H1 (cell line): Measurements from ENCODE around the gene OR4Q3. TPM values are rescaled to one million over a fixed set of nuclear protein-coding genes. Genes with fewer than 3 reads are reported as not detected.

Source experiments
- CTCF ChIA-PET: fragments of 300-600 bp; sonication (Branson Sonifier 250); formaldehyde crosslinking; loops from one replicate; lab custom pipeline; 2021; ENCODE audit not compliant: partially characterized antibody; lab: Charles Lee
- POLR2A ChIA-PET: fragments of 300-600 bp; sonication (Branson Sonifier 250); formaldehyde crosslinking; loops from one replicate; lab custom pipeline; 2021; ENCODE audit warnings: inconsistent platforms; ENCODE audit not compliant: partially characterized antibody; lab: Charles Lee
- DNase-seq, 2 experiments: peaks; one replicate each; pipeline versions ENCODE4 v3.0.0 to v3.0.0-alpha.2; 2010 to 2022; ENCODE audit warnings: low spot score in 2 of 2, low read depth in 1 of 2, mixed read lengths in 1 of 2
- FAIRE-seq: peaks from 2 replicates; lab custom pipeline; 2011; peaks lifted over from hg19 to GRCh38; lab: Jason Lieb, UNC
- H2AFZ ChIP-seq: 2 replicates; pipeline ENCODE4 v1.8.1; 2012; ENCODE audit warnings: low read length, inconsistent platforms
- H2AK5ac ChIP-seq: 2 replicates; pipeline ENCODE4 v1.6.1; 2013; ENCODE audit warnings: low read depth, low read length
- H2BK120ac ChIP-seq: replicated peaks from 2 replicates; pipeline ENCODE3; 2013; ENCODE audit warnings: low read depth, low read length, inconsistent platforms
- H2BK12ac ChIP-seq: 2 replicates; pipeline ENCODE4 v1.6.1; 2013; ENCODE audit warnings: low read depth, low read length
- H2BK15ac ChIP-seq: 2 replicates; pipeline ENCODE4 v1.6.1; 2013; ENCODE audit warnings: low read length
- H2BK20ac ChIP-seq: 2 replicates; pipeline ENCODE4 v1.6.1; 2013; ENCODE audit warnings: low read length
- H2BK5ac ChIP-seq: 2 replicates; pipeline ENCODE4 v1.6.1; 2013; ENCODE audit warnings: low read depth, low read length
- H3K14ac ChIP-seq: 2 replicates; pipeline ENCODE4 v1.6.1; 2013; ENCODE audit warnings: inconsistent platforms; ENCODE audit not compliant: insufficient read length
- H3K18ac ChIP-seq: 2 replicates; pipeline ENCODE4 v1.6.1; 2013; ENCODE audit warnings: low read length; ENCODE audit errors: extremely low read depth
- H3K23ac ChIP-seq: 2 replicates; pipeline ENCODE4 v1.6.1; 2013; ENCODE audit warnings: inconsistent platforms; ENCODE audit not compliant: insufficient read length
- H3K23me2 ChIP-seq: 2 replicates; pipeline ENCODE4 v1.6.1; 2013; ENCODE audit warnings: low read depth, low read length
- H3K27ac ChIP-seq: 2 replicates; pipeline ENCODE4 v1.6.1; 2011; ENCODE audit warnings: low read depth, low read length, inconsistent platforms
- H3K27me3 ChIP-seq, 4 experiments: replicated peaks in 1 of 4; 1 replicate in 1 of 4; 2 replicates in 3 of 4; pipeline versions ENCODE4 v1.6.1 to v1.8.1; 2011 to 2013; ENCODE audit warnings: low read length in 3 of 4, mild to moderate bottlenecking in 3 of 4, inconsistent platforms in 2 of 4, mixed read lengths in 2 of 4, moderate library complexity in 1 of 4; ENCODE audit not compliant: control insufficient read depth in 3 of 4, insufficient read depth in 3 of 4; ENCODE audit errors: extremely low read depth in 1 of 4
- H3K36me3 ChIP-seq, 4 experiments: 2 replicates each; pipeline versions ENCODE4 v1.6.1 to v1.8.1; 2011 to 2013; ENCODE audit warnings: mild to moderate bottlenecking in 4 of 4, low read length in 3 of 4, moderate library complexity in 2 of 4, control low read depth in 1 of 4, inconsistent platforms in 1 of 4; ENCODE audit not compliant: insufficient read depth in 4 of 4, control insufficient read depth in 2 of 4
- H3K4ac ChIP-seq: replicated peaks from 2 replicates; pipeline ENCODE3; 2013; ENCODE audit warnings: low read length, low read depth, mixed read lengths, inconsistent platforms; ENCODE audit not compliant: insufficient read length
- H3K4me1 ChIP-seq, 4 experiments: replicated peaks in 1 of 4; 1 replicate in 1 of 4; 2 replicates in 3 of 4; pipeline versions ENCODE4 v1.6.1 to v1.8.1; 2011 to 2013; ENCODE audit warnings: low read length in 3 of 4, inconsistent platforms in 2 of 4, mixed read lengths in 1 of 4; ENCODE audit not compliant: insufficient read depth in 4 of 4, control insufficient read depth in 3 of 4
- H3K4me2 ChIP-seq, 2 experiments: 2 replicates each; pipeline versions ENCODE4 v1.6.1 to v1.8.1; 2011 to 2013; ENCODE audit warnings: low read depth in 2 of 2, low read length in 2 of 2, control low read depth in 1 of 2, inconsistent platforms in 1 of 2, mild to moderate bottlenecking in 1 of 2; ENCODE audit not compliant: insufficient read depth in 1 of 2
- H3K4me3 ChIP-seq, 4 experiments: fragments of 200-600, 300-600 bp in 1 of 4; sonication (generic), shearing (Covaris generic), sonication (Bioruptor Twin) in 1 of 4; 2 replicates each; pipeline versions ENCODE4 v1.5.1 to v1.8.1; 2011 to 2016; ENCODE audit warnings: low read length in 4 of 4, low read depth in 3 of 4, control low read depth in 2 of 4, inconsistent platforms in 2 of 4, mild to moderate bottlenecking in 2 of 4, mixed read lengths in 1 of 4, moderate library complexity in 1 of 4; ENCODE audit not compliant: insufficient read depth in 2 of 4; ENCODE audit errors: extremely low read depth in 1 of 4
- H3K56ac ChIP-seq: replicated peaks from 2 replicates; pipeline ENCODE3; 2013; ENCODE audit warnings: low read depth, mild to moderate bottlenecking, mixed read lengths, low read length, inconsistent platforms; ENCODE audit not compliant: insufficient read length
- H3K79me1 ChIP-seq: 2 replicates; pipeline ENCODE4 v1.6.1; 2013; ENCODE audit warnings: low read depth, low read length, control low read depth
- H3K79me2 ChIP-seq, 2 experiments: 2 replicates each; pipeline versions ENCODE4 v1.6.1 to v1.8.1; 2012 to 2013; ENCODE audit warnings: low read length in 2 of 2, mild to moderate bottlenecking in 2 of 2, inconsistent platforms in 1 of 2; ENCODE audit not compliant: insufficient read depth in 2 of 2, control insufficient read depth in 1 of 2
- H3K9ac ChIP-seq, 4 experiments: replicated peaks in 1 of 4; 1 replicate in 1 of 4; 2 replicates in 3 of 4; pipeline versions ENCODE4 v1.6.1 to v1.8.1; 2011 to 2013; ENCODE audit warnings: low read depth in 3 of 4, low read length in 3 of 4, control low read depth in 2 of 4, mild to moderate bottlenecking in 2 of 4, moderate library complexity in 2 of 4, inconsistent platforms in 1 of 4; ENCODE audit errors: extremely low read depth in 1 of 4
- H3K9me3 ChIP-seq, 2 experiments: 2 replicates each; pipeline versions ENCODE4 v1.6.1 to v1.8.1; 2012 to 2013; ENCODE audit warnings: mild to moderate bottlenecking in 2 of 2, moderate library complexity in 2 of 2, control low read depth in 1 of 2, inconsistent platforms in 1 of 2, low read depth in 1 of 2, low read length in 1 of 2, mixed read lengths in 1 of 2; ENCODE audit not compliant: insufficient read depth in 2 of 2
- H4K20me1 ChIP-seq, 2 experiments: replicated peaks in 1 of 2; 2 replicates each; pipeline versions ENCODE3 to v1.8.1; 2011 to 2013; ENCODE audit warnings: inconsistent platforms in 2 of 2, low read length in 2 of 2, mild to moderate bottlenecking in 1 of 2; ENCODE audit not compliant: insufficient read depth in 2 of 2, control insufficient read depth in 1 of 2
- H4K5ac ChIP-seq: 2 replicates; pipeline ENCODE4 v1.6.1; 2013; ENCODE audit warnings: low read length, low read depth, mixed read lengths, inconsistent platforms; ENCODE audit not compliant: insufficient read length
- H4K8ac ChIP-seq: 2 replicates; pipeline ENCODE4 v1.8.0; 2013; ENCODE audit warnings: mild to moderate bottlenecking, moderate library complexity, low read length, inconsistent platforms; ENCODE audit not compliant: insufficient read depth; ENCODE audit errors: extremely low read depth
- H4K91ac ChIP-seq: replicated peaks from 2 replicates; pipeline ENCODE3; 2013; ENCODE audit warnings: low read length, mixed read lengths, inconsistent platforms; ENCODE audit not compliant: insufficient read length
- CBX8 ChIP-seq: fragments of 300-800, 300-1000 bp; sonication (generic); IDR thresholded peaks from 2 replicates; pipeline ENCODE4 v1.7.1; 2016; ENCODE audit warnings: low read depth, low read length, borderline replicate concordance
- TCF12 ChIP-seq: IDR thresholded peaks from 2 replicates; pipeline ENCODE4 v1.6.1; 2011; ENCODE audit warnings: low read depth, mild to moderate bottlenecking, low read length
- TEAD4 ChIP-seq: IDR thresholded peaks from 2 replicates; pipeline ENCODE4 v1.6.1; 2012; ENCODE audit warnings: low read depth, low read length, inconsistent platforms, mixed read lengths
- WGBS, 2 experiments: shearing (Covaris generic) in 1 of 2; methylation state at CpG; one replicate each; pipeline versions ENCODE4 v1.1.6 to v1.1.7; 2013 to 2015; ENCODE audit warnings: low lambda C conversion rate in 2 of 2, mixed read lengths in 2 of 2, inconsistent platforms in 1 of 2, low coverage in 1 of 2, missing lambda C conversion rate in 1 of 2; ENCODE audit not compliant: insufficient replicate concordance in 2 of 2, insufficient coverage in 1 of 2, insufficient read length in 1 of 2; ENCODE audit errors: extremely low coverage in 1 of 2, missing lambda C conversion rate in 1 of 2; 5-methylcytosine and 5-hydroxymethylcytosine counted together
- polyA plus RNA-seq, 7 experiments: library from polyadenylated mRNA; depleted of rRNA in 3 of 7; stranded (reverse) in 5 of 7; unstranded in 2 of 7; fragments of >200 nt in 5 of 7; fragments of 200-250 nt in 2 of 7; gene quantifications; 1 replicate in 5 of 7; 2 replicates in 1 of 7; 4 replicates in 1 of 7; pipeline versions ENCODE4 v1.2.1 to v1.2.3, GENCODE V29; 2011 to 2013; ENCODE audit warnings: missing spikeins in 2 of 7, mixed read lengths in 2 of 7
- total RNA-seq: library from RNA; stranded (reverse); fragmentation: NEBNext Ultra II Directional; extraction: Animal tissue kit (Norgen Biotek cat#: 25700); gene quantifications from 2 replicates; pipeline ENCODE4 v1.2.1, GENCODE V29; 2021

Gene OR4Q3
- total and polyA plus RNA-seq, 2 of the 8 experiments (the other 6 are each of a cell fraction or from before 2014, with no cell fraction given), result not detected

DNA sequence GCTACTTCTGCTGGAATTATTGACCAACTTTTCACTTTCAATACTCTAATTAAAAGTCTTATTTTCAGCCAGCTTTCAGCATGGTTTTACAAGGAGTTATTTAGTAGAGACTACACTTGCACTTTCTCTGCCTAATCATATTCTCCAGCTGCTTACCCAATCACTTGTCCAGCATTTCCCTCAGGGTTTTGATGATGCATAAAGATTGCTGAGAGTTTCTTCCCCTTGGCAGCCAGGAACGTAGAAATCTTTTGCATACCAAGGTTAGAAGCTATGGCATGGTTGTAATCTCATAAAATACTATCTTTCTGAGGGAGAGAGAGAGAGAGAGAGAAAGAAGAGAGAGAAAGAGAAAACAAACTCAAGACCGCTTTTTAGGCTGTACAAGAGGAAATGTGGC, 10.8 kb downstream of the OR4Q3 start:
- H2BK120ac ChIP-seq, result no peak overlapping the region
- DNase-seq (no peak), FAIRE-seq (no peak)
- H3K4me3 ChIP-seq, result no peak overlapping the region
- H3K27ac ChIP-seq, result no peak overlapping the region
- no peak overlapping the region for H2BK20ac ChIP-seq
- no peaks in the 10 kb centered on the region for H3K79me1 ChIP-seq
- no peak overlapping the region for H3K18ac ChIP-seq
- peaks cover 26 to 32% of the 10 kb centered on the region in 2 experiments for H3K9me3 ChIP-seq
- H3K4ac ChIP-seq, result no peak overlapping the region
- no peak overlapping the region for H2AK5ac ChIP-seq
- no peaks in the 10 kb centered on the region for H3K79me2 ChIP-seq
- H2BK5ac ChIP-seq, result no peak overlapping the region
- no peak overlapping the region for H4K91ac ChIP-seq
- no peaks in the 10 kb centered on the region for H3K27me3 ChIP-seq
- H3K56ac ChIP-seq, result no peak overlapping the region
- no peak overlapping the region for H2BK15ac ChIP-seq
- POLR2A ChIA-PET, result no interaction called here
- H4K20me1 ChIP-seq, result no peaks in the 10 kb centered on the region
- WGBS, 2 experiments, result 24% methylated on average over 2 of the region's 2 CpGs; no CpG with 5 or more reads in 1 of the 2 experiments
- CTCF ChIA-PET, result no interaction called here
- H4K5ac ChIP-seq, result no peak overlapping the region
- H3K23ac ChIP-seq, result no peak overlapping the region
- H2AFZ ChIP-seq, result no peak overlapping the region
- H2BK12ac ChIP-seq, result no peak overlapping the region
- H3K9ac ChIP-seq, result no peak overlapping the region
- no peaks in the 10 kb centered on the region for H3K23me2 ChIP-seq
- no peak overlapping the region for H3K14ac ChIP-seq
- H4K8ac ChIP-seq, result no peak overlapping the region
- no peak overlapping the region for H3K4me2 ChIP-seq
- no peaks in the 10 kb centered on the region for H3K36me3 ChIP-seq
- H3K4me1 ChIP-seq, result no peaks in the 10 kb centered on the region
- no peak for TF ChIP-seq TCF12
- no peak for TF ChIP-seq TEAD4
- TF ChIP-seq CBX8, result no peak
